Neural cell (in vitro differentiated cells): ENCODE data around the gene DPP10. TPM values are rescaled to one million over a fixed set of nuclear protein-coding genes. Genes with fewer than 3 reads are reported as not detected.

Experiments
- H2AFZ ChIP-seq: fragments of 200-600, 300-800 bp; sonication (generic), shearing (Covaris generic); 2 replicates; pipeline ENCODE4 v1.6.0; 2014; ENCODE audit warnings: low read depth, mild to moderate bottlenecking, antibody characterized with exemption, low read length, moderate library complexity
- H3F3A ChIP-seq: fragments of 200-600 bp; shearing (Covaris generic); 2 replicates; pipeline ENCODE4 v1.6.1; 2016; ENCODE audit warnings: mild to moderate bottlenecking, moderate library complexity, mixed read lengths, antibody characterized with exemption, low read length; ENCODE audit not compliant: insufficient read depth, poor library complexity, severe bottlenecking
- H3K27ac ChIP-seq: fragments of 200-600, 300-800 bp; sonication (generic), shearing (Covaris generic); 2 replicates; pipeline ENCODE4 v1.5.1; 2014; ENCODE audit warnings: mild to moderate bottlenecking, low read length, moderate library complexity
- H3K27me3 ChIP-seq: fragments of 300-800, 200-600 bp; sonication (generic), shearing (Covaris generic); 2 replicates; pipeline ENCODE4 v1.6.0; 2014; ENCODE audit warnings: mild to moderate bottlenecking, low read depth, low read length, moderate library complexity; ENCODE audit not compliant: insufficient read depth
- H3K36me3 ChIP-seq: fragments of 300-800, 200-600 bp; sonication (generic), shearing (Covaris generic); 2 replicates; pipeline ENCODE4 v1.5.1; 2014; ENCODE audit warnings: mild to moderate bottlenecking, antibody characterized with exemption, low read length, moderate library complexity; ENCODE audit not compliant: insufficient read depth
- H3K4me2 ChIP-seq: fragments of 300-800, 200-600 bp; sonication (generic), shearing (Covaris generic); 2 replicates; pipeline ENCODE4 v1.6.0; 2014; ENCODE audit warnings: mild to moderate bottlenecking, low read length
- H3K4me3 ChIP-seq: fragments of 300-800, 200-600 bp; sonication (generic), shearing (Covaris generic); 2 replicates; pipeline ENCODE4 v1.5.1; 2014; ENCODE audit warnings: mild to moderate bottlenecking, low read length, moderate library complexity
- H3K79me2 ChIP-seq: fragments of 200-600 bp; shearing (Covaris generic); replicated peaks from 2 replicates; pipeline ENCODE4 v1.6.0; 2014; ENCODE audit warnings: mild to moderate bottlenecking, low read length, moderate library complexity; ENCODE audit not compliant: insufficient read depth
- H3K9ac ChIP-seq: fragments of 300-800, 200-600 bp; sonication (generic), shearing (Covaris generic); 2 replicates; pipeline ENCODE4 v1.6.1; 2016; ENCODE audit warnings: mild to moderate bottlenecking, low read length, mixed read lengths
- H3K9me2 ChIP-seq: fragments of 200-600 bp; shearing (Covaris generic); 2 replicates; pipeline ENCODE4 v1.6.1; 2016; ENCODE audit warnings: mild to moderate bottlenecking, low read length, mixed read lengths; ENCODE audit not compliant: insufficient read depth
- H3K9me3 ChIP-seq: fragments of 200-600, 300-800 bp; sonication (generic), shearing (Covaris generic); 2 replicates; pipeline ENCODE4 v1.6.1; 2016; ENCODE audit warnings: mild to moderate bottlenecking, mixed run types, low read length, moderate library complexity, mixed read lengths
- H4K20me1 ChIP-seq: fragments of 200-600 bp; shearing (Covaris generic); 2 replicates; pipeline ENCODE4 v1.6.1; 2016; ENCODE audit warnings: mild to moderate bottlenecking, mixed run types; ENCODE audit not compliant: insufficient read depth
- EP300 ChIP-seq: fragments of 450-650 bp; conservative IDR thresholded peaks from 2 replicates; pipeline ENCODE4 v1.6.1; 2014; ENCODE audit warnings: antibody characterized with exemption, mild to moderate bottlenecking, moderate library complexity; ENCODE audit not compliant: poor library complexity, severe bottlenecking
- EZH2 ChIP-seq: fragments of 200-600, 300-800 bp; shearing (Covaris generic), sonication (generic); IDR thresholded peaks from 2 replicates; pipeline ENCODE4 v1.6.1; 2014; ENCODE audit warnings: antibody characterized with exemption, low read length, borderline replicate concordance, mild to moderate bottlenecking; ENCODE audit not compliant: insufficient read depth, poor library complexity, severe bottlenecking
- MXI1 ChIP-seq: fragments of 450-650 bp; conservative IDR thresholded peaks from 2 replicates; pipeline ENCODE4 v1.6.1; 2014; ENCODE audit warnings: antibody characterized with exemption, mild to moderate bottlenecking; ENCODE audit not compliant: poor library complexity, severe bottlenecking
- POLR2AphosphoS5 ChIP-seq: IDR thresholded peaks from 2 replicates; pipeline ENCODE4 v1.6.1; 2012
- RAD21 ChIP-seq: fragments of 450-650 bp; conservative IDR thresholded peaks from 2 replicates; pipeline ENCODE4 v1.6.1; 2014; ENCODE audit warnings: antibody characterized with exemption, mild to moderate bottlenecking, moderate library complexity
- SMC3 ChIP-seq: fragments of 450-650 bp; conservative IDR thresholded peaks from 2 replicates; pipeline ENCODE4 v1.6.1; 2014; ENCODE audit warnings: antibody characterized with exemption, mild to moderate bottlenecking, moderate library complexity; ENCODE audit not compliant: poor library complexity
- TAF1 ChIP-seq: IDR thresholded peaks from 2 replicates; pipeline ENCODE4 v1.6.1; 2012; ENCODE audit warnings: low read depth
- polyA plus RNA-seq: library from polyadenylated mRNA; depleted of rRNA; stranded (reverse); fragments of >200 nt; gene quantifications from 2 replicates; pipeline ENCODE4 v1.2.3, GENCODE V29; 2014
- TF ChIP-seq, protein P1 (sequence below): fragments of 450-650 bp; IDR thresholded peaks from 2 replicates; pipeline ENCODE4 v1.5.1; 2014; ENCODE audit warnings: antibody characterized with exemption, mild to moderate bottlenecking, moderate library complexity; ENCODE audit not compliant: poor library complexity, severe bottlenecking
- TF ChIP-seq, protein P2 (sequence below): IDR thresholded peaks from 2 replicates; pipeline ENCODE4 v1.6.1; 2012; ENCODE audit warnings: borderline replicate concordance

The DPP10 gene
- polyA plus RNA-seq, 1 donor from 2014 or later = 13.9 TPM

DNA sequence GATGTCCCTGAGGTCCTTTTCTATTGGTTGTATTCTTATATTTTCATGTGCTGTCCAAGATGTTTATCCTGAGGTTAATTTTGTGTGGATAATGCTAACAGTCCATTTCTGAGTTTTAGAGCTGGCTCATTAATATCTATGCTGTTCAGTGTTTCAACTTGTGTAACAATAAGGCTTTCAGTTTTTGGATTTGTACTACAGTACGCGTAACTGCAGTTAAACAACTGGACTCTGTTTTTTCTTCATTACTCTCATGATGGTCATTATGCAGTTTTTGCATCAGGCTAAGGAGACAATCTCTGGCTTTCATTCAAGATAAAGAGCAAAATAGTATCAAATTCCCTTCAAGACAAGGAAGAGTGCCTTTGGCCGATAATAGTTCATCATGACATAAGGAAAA lies 1364.8 kb downstream of the DPP10 start:
- no peaks in the 10 kb centered on the region for H3K9me3 ChIP-seq
- H4K20me1 ChIP-seq = no peaks in the 10 kb centered on the region
- TF ChIP-seq EP300 = no peak
- TF ChIP-seq, protein P1, sequence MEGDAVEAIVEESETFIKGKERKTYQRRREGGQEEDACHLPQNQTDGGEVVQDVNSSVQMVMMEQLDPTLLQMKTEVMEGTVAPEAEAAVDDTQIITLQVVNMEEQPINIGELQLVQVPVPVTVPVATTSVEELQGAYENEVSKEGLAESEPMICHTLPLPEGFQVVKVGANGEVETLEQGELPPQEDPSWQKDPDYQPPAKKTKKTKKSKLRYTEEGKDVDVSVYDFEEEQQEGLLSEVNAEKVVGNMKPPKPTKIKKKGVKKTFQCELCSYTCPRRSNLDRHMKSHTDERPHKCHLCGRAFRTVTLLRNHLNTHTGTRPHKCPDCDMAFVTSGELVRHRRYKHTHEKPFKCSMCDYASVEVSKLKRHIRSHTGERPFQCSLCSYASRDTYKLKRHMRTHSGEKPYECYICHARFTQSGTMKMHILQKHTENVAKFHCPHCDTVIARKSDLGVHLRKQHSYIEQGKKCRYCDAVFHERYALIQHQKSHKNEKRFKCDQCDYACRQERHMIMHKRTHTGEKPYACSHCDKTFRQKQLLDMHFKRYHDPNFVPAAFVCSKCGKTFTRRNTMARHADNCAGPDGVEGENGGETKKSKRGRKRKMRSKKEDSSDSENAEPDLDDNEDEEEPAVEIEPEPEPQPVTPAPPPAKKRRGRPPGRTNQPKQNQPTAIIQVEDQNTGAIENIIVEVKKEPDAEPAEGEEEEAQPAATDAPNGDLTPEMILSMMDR = no peak
- no peak for TF ChIP-seq RAD21
- no peak for TF ChIP-seq TAF1
- no peak for TF ChIP-seq POLR2AphosphoS5
- no peak for TF ChIP-seq SMC3
- TF ChIP-seq EZH2 = no peak
- no peak for TF ChIP-seq MXI1
- TF ChIP-seq, protein P2, sequence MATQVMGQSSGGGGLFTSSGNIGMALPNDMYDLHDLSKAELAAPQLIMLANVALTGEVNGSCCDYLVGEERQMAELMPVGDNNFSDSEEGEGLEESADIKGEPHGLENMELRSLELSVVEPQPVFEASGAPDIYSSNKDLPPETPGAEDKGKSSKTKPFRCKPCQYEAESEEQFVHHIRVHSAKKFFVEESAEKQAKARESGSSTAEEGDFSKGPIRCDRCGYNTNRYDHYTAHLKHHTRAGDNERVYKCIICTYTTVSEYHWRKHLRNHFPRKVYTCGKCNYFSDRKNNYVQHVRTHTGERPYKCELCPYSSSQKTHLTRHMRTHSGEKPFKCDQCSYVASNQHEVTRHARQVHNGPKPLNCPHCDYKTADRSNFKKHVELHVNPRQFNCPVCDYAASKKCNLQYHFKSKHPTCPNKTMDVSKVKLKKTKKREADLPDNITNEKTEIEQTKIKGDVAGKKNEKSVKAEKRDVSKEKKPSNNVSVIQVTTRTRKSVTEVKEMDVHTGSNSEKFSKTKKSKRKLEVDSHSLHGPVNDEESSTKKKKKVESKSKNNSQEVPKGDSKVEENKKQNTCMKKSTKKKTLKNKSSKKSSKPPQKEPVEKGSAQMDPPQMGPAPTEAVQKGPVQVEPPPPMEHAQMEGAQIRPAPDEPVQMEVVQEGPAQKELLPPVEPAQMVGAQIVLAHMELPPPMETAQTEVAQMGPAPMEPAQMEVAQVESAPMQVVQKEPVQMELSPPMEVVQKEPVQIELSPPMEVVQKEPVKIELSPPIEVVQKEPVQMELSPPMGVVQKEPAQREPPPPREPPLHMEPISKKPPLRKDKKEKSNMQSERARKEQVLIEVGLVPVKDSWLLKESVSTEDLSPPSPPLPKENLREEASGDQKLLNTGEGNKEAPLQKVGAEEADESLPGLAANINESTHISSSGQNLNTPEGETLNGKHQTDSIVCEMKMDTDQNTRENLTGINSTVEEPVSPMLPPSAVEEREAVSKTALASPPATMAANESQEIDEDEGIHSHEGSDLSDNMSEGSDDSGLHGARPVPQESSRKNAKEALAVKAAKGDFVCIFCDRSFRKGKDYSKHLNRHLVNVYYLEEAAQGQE = no peak
- no peaks in the 10 kb centered on the region for H3K27me3 ChIP-seq
- no peak overlapping the region for H2AFZ ChIP-seq
- H3K4me3 ChIP-seq = no peak overlapping the region
- no peak overlapping the region for H3K27ac ChIP-seq
- H3K9me2 ChIP-seq = no peaks in the 10 kb centered on the region
- H3F3A ChIP-seq = no peaks in the 10 kb centered on the region
- no peak overlapping the region for H3K4me2 ChIP-seq
- H3K9ac ChIP-seq = no peak overlapping the region
- no peaks in the 10 kb centered on the region for H3K79me2 ChIP-seq
- no peaks in the 10 kb centered on the region for H3K36me3 ChIP-seq

DNA sequence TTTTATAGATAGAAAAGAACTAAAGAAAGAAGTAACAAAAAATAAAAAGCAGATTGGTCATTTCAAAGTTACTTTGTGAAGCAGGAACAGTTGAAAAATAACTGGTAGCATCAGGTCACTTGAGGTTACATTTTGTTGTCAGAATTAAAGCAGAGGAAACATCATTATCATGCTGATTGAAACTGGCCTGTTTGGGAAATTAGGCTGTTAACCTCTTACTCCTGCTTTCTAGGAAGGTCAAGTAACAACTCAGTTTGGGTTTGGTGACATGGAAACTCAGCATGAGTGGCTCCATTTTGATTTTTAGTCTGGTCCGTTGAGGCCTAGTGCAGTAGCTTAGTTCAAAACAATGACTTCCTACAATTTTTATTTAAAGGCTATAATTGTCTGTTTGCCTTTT lies 1383.5 kb downstream of the DPP10 start:
- H3K36me3 ChIP-seq = no peaks in the 10 kb centered on the region
- no peaks in the 10 kb centered on the region for H3F3A ChIP-seq
- no peak overlapping the region for H3K4me2 ChIP-seq
- H3K9me2 ChIP-seq = no peaks in the 10 kb centered on the region
- H3K9me3 ChIP-seq = no peaks in the 10 kb centered on the region
- TF ChIP-seq EZH2 (no peak), MXI1 (no peak), TAF1 (no peak), POLR2AphosphoS5 (no peak), SMC3 (no peak), RAD21 (no peak), EP300 (no peak)
- TF ChIP-seq, protein P1 = no peak
- TF ChIP-seq, protein P2 = no peak
- no peak overlapping the region for H3K4me3 ChIP-seq
- no peaks in the 10 kb centered on the region for H4K20me1 ChIP-seq
- no peak overlapping the region for H2AFZ ChIP-seq
- H3K27ac ChIP-seq = no peak overlapping the region
- H3K27me3 ChIP-seq = no peaks in the 10 kb centered on the region
- H3K9ac ChIP-seq = no peak overlapping the region
- no peaks in the 10 kb centered on the region for H3K79me2 ChIP-seq
